GM15510 (cell line): ENCODE measurements around the gene SMG7.

ENCODE experiments used
- POLR2A ChIP-seq: IDR thresholded peaks from 3 replicates; pipeline ENCODE4 v1.6.1; 2011; ENCODE audit warnings: borderline replicate concordance; ENCODE audit not compliant: insufficient read length; ENCODE audit errors: extremely low read depth

The SMG7 gene

GRCh38 chr1:183483224-183483623 lies 10.9 kb downstream of the SMG7 start:
- no peak for TF ChIP-seq POLR2A

DNA sequence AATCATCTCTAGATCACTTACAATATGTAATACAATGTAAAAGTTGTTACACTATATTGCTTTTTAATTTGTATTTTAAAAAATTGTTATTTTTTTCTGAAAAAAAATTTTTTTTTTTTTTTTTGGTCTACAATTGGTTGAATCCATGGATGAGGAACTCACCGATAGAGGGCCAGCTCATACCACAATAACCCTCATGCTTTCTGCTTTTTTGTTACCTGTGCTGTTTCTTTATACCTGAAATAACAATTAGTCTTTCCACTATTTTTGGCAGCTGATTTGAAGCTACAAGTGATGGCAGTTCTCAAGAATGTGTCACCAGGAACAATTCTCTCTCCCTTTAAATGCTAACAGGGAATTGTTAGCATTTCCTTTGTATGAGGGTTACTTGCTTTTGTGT lies 12.0 kb downstream of the SMG7 start:
- TF ChIP-seq POLR2A: no peak

DNA sequence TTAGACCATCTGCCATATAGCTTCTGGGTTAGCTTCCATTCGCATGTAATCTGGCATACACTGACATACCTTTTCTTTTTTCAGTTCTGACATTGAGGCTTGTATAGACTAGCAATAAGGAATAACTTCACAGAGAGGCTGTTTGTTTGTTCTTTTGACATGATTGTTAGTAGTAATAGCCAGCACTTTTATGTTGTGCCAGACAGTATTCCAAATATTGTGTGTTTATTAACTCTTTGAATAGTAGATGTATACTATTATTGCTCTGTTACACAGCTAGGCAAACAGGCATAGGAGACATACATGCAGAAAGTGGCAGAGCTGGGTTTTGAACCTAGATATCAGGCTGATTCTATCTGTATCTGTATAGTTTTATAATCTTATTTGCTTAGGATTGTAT lies 12.6 kb downstream of the SMG7 start:
- no peak for TF ChIP-seq POLR2A

- no peak for TF ChIP-seq POLR2A
Measured at GRCh38 chr1:183487674-183488442, 15.6 kb downstream of the SMG7 start.

DNA sequence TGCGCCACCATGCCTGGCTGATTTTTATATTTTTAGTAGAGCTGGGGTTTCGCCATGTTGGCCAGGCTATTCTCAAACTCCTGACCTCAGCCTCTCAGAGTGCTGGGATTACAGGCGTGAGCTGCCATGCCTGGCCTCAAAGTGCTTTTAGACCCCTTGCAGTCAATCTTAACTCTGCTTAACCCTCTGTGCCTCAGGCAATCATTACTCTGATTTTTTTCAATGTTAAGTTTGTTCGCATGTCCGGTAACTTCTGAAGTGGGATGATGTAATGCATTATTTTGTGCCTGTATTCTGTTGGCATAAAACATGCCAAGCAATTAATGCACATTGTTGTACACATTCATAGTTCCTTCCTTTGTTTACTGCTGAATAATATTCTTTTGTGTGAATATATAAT lies 18.6 kb downstream of the SMG7 start:
- no peak for TF ChIP-seq POLR2A

- no peak for TF ChIP-seq POLR2A
Measured at GRCh38 chr1:183493540-183494245, 21.4 kb downstream of the SMG7 start.

GRCh38 chr1:183495420-183495819 lies 23.1 kb downstream of the SMG7 start:
- no peak for TF ChIP-seq POLR2A

DNA sequence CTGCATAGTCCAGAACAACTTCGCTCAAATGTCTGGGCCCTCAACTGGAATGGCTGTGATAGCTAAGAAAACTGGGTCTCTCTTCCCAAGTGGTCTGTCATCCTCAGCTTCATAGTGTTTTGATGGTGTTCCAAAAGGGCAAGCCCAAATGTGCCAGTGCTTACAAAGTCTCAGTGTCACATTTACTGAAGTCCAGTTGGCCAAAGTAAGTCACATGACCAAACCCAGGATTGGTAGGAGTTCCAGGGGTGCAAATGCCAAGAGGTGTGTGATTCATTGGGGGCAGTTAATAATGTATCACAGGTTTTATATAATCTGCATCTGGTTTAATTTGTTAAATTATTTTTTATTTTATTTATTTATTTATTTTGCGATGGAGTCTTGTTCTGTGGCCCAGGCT lies 24.9 kb downstream of the SMG7 start:
- TF ChIP-seq POLR2A: no peak

GRCh38 chr1:183498342-183498991 lies 26.2 kb downstream of the SMG7 start:
- no peak for TF ChIP-seq POLR2A

DNA sequence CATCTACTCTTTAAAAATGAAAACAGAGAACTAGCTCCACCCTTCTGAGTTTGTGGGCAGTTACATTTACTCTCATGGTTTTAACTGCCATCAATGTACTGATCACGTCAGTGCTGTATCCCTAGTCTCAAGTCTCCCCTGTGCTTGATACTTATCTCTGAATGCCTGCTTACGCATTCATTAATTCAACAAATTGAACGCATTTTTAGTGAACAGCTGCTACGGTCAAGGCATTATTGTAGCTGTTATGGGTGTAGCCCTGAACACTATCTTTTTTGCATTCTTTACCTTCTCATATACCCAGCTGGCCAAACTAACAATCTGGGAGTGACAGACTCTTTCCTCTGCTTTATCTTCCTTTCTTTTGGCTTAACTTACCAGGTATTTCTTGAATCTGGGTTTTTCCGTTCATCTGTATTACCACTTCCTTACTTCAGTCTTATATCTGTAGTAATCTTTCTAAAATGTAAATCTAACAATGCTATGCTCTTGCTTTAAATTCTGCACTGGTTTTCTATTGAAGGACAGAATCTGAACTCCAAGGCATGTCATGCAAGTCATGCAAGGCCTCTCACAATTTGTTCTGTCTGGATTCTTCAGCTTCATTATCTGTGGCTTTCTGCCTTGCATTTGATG lies 33.3 kb downstream of the SMG7 start:
- TF ChIP-seq POLR2A: no peak

- TF ChIP-seq POLR2A: no peak
Measured at GRCh38 chr1:183506561-183506960, 34.3 kb downstream of the SMG7 start.

GRCh38 chr1:183508694-183509093 lies 36.4 kb downstream of the SMG7 start:
- no peak for TF ChIP-seq POLR2A

- no peak for TF ChIP-seq POLR2A
Measured at GRCh38 chr1:183512450-183512849, 40.2 kb downstream of the SMG7 start.

- no peak for TF ChIP-seq POLR2A
Measured at GRCh38 chr1:183514235-183514634, 41.9 kb downstream of the SMG7 start.
